SK-N-SH (cell line): Measurements from ENCODE around the gene EXOC4.

Experiments
- CTCF ChIP-seq: fragments of 200-600 bp; sonication (generic); IDR thresholded peaks from 2 replicates; pipeline ENCODE4 v1.6.1; 2017; ENCODE audit warnings: antibody characterized with exemption, mild to moderate bottlenecking, moderate library complexity
- JUND ChIP-seq: IDR thresholded peaks from 2 replicates; pipeline ENCODE4 v1.4.0; 2012
- MAX ChIP-seq: IDR thresholded peaks from 2 replicates; pipeline ENCODE4 v1.4.0; 2012; ENCODE audit warnings: low read depth

- TF ChIP-seq CTCF: no peak
- TF ChIP-seq MAX: no peak
- no peak for TF ChIP-seq JUND
Observed at GRCh38 chr7:133961724-133962123, 708.8 kb downstream of the EXOC4 start.
